ENCODE results near the gene CEP89. TPM values are rescaled to one million over a fixed set of nuclear protein-coding genes. Genes with fewer than 3 reads are reported as not detected.

CEP89 gene
- total and polyA plus RNA-seq, 2 donors (not counting 1 experiment from before 2014, with no cell fraction given) = 6.3 to 13.8 TPM

GRCh38 chr19:32828643-32829344 lies 143.0 kb downstream of the CEP89 start:
- no peak overlapping the region for H3K4me3 ChIP-seq (replicated peaks in 1 of 4; ENCODE audit: control extremely low read depth in 1 of 4, insufficient read depth in 1 of 4, low read depth in 3 of 4, low read length in 4 of 4)
- no peak overlapping the region for H3K9ac ChIP-seq (ENCODE audit: insufficient read depth, low read length)
- no peak overlapping the region for H2AFZ ChIP-seq (ENCODE audit: low read length)
- no peak overlapping the region for H3K27ac ChIP-seq (ENCODE audit: insufficient read depth, low read length)
- H3K36me3 ChIP-seq (ENCODE audit: control insufficient read depth, insufficient read depth, low read length) = no peaks in the 10 kb centered on the region
- no peaks in the 10 kb centered on the region for H3K9me3 ChIP-seq (ENCODE audit: control insufficient read depth, insufficient read depth, low read depth, low read length)
- no peak overlapping the region for H3K4me2 ChIP-seq (ENCODE audit: extremely low read depth, insufficient read depth, low read length)
- H4K20me1 ChIP-seq (ENCODE audit: control insufficient read depth, extremely low read depth, insufficient read depth, low read length) = no peaks in the 10 kb centered on the region
- DNase-seq (ENCODE audit: low read depth in 2 of 2) = no peak
- H3K79me2 ChIP-seq (ENCODE audit: control insufficient read depth, insufficient read depth, low read length) = no peaks in the 10 kb centered on the region
- H3K4me1 ChIP-seq (ENCODE audit: control insufficient read depth, extremely low read depth, insufficient read depth, low read length) = no peaks in the 10 kb centered on the region
- TF ChIP-seq EZH2 (IDR thresholded peaks at IDR 0.05; ENCODE audit: low read length, missing control alignments) (no peak), CTCF (conservative IDR thresholded peaks at IDR 0.05 in 1 of 2, IDR thresholded peaks at IDR 0.05 in 1 of 2; ENCODE audit: low read depth in 1 of 2, low read length in 2 of 2) (no peak)
- no peaks in the 10 kb centered on the region for H3K27me3 ChIP-seq (ENCODE audit: control insufficient read depth, insufficient read depth, low read length)

- no peak overlapping the region for H2AFZ ChIP-seq (ENCODE audit: low read length)
- no peaks in the 10 kb centered on the region for H3K79me2 ChIP-seq (ENCODE audit: control insufficient read depth, insufficient read depth, low read length)
- no peaks in the 10 kb centered on the region for H3K9me3 ChIP-seq (ENCODE audit: control insufficient read depth, insufficient read depth, low read depth, low read length)
Measured at GRCh38 chr19:32828139-32828538, 143.6 kb downstream of the CEP89 start.

More at GRCh38 chr19:32828139-32828538, 143.6 kb downstream of the CEP89 start:
- no peak for DNase-seq (ENCODE audit: low read depth in 2 of 2)
- Histone ChIP-seq H3K4me2 (ENCODE audit: extremely low read depth, insufficient read depth, low read length) (no peak overlapping the region), H3K36me3 (ENCODE audit: control insufficient read depth, insufficient read depth, low read length) (no peaks in the 10 kb centered on the region), H3K27ac (ENCODE audit: insufficient read depth, low read length) (no peak overlapping the region), H3K4me3 (replicated peaks in 1 of 4; ENCODE audit: control extremely low read depth in 1 of 4, insufficient read depth in 1 of 4, low read depth in 3 of 4, low read length in 4 of 4) (no peak overlapping the region), H3K9ac (ENCODE audit: insufficient read depth, low read length) (no peak overlapping the region), H4K20me1 (ENCODE audit: control insufficient read depth, extremely low read depth, insufficient read depth, low read length) (no peaks in the 10 kb centered on the region), H3K27me3 (ENCODE audit: control insufficient read depth, insufficient read depth, low read length) (no peaks in the 10 kb centered on the region), H3K4me1 (ENCODE audit: control insufficient read depth, extremely low read depth, insufficient read depth, low read length) (no peaks in the 10 kb centered on the region)
- no peak for TF ChIP-seq CTCF (conservative IDR thresholded peaks at IDR 0.05 in 1 of 2, IDR thresholded peaks at IDR 0.05 in 1 of 2; ENCODE audit: low read depth in 1 of 2, low read length in 2 of 2)
- no peak for TF ChIP-seq EZH2 (IDR thresholded peaks at IDR 0.05; ENCODE audit: low read length, missing control alignments)

Other genes with a start within 250 kb of the CEP89 start
- gene SLC7A9, start 102.2 kb downstream of the CEP89 start, total RNA-seq = 0.17 and 0.26 TPM in 2 replicates
- 0.08 TPM in 1 of 2 replicates, not detected in the other for gene SLC7A9, start 102.2 kb downstream of the CEP89 start, polyA plus RNA-seq
- 1.3 and 2.3 TPM in 2 replicates for gene FAAP24, start 284 bp upstream of the CEP89 start, total RNA-seq
- gene FAAP24, start 284 bp upstream of the CEP89 start, polyA plus RNA-seq = 3.0 and 4.8 TPM in 2 replicates
- 1.5 and 3.3 TPM in 2 replicates for gene RHPN2, start 92.9 kb upstream of the CEP89 start, total RNA-seq
- gene RHPN2, start 92.9 kb upstream of the CEP89 start, polyA plus RNA-seq = 3.8 and 5.7 TPM in 2 replicates
- gene GPATCH1, start 109.2 kb upstream of the CEP89 start, total RNA-seq = 6.3 and 8.0 TPM in 2 replicates
- 5.4 and 5.6 TPM in 2 replicates for gene GPATCH1, start 109.2 kb upstream of the CEP89 start, polyA plus RNA-seq
- under 0.01 TPM in 1 of 2 replicates, not detected in the other for gene WDR88, start 160.2 kb upstream of the CEP89 start, total RNA-seq
- not detected in 2 replicates for gene WDR88, start 160.2 kb upstream of the CEP89 start, polyA plus RNA-seq
- gene LRP3, start 222.4 kb upstream of the CEP89 start, total RNA-seq = 24.4 and 28.2 TPM in 2 replicates
- gene LRP3, start 222.4 kb upstream of the CEP89 start, polyA plus RNA-seq = 4.0 and 5.9 TPM in 2 replicates